RPMI8226 (cell line): ENCODE measurements around the gene POLR2H.

Source experiments
- DNase-seq: peaks from one replicate; pipeline ENCODE4 v3.0.0-alpha.2; 2015

The POLR2H gene

GRCh38 chr3:184391266-184391665 is 29.8 kb downstream of the POLR2H start:
- no peak for DNase-seq

- DNase-seq, result peak; percentile 52
Observed at GRCh38 chr3:184395320-184395660, 33.8 kb downstream of the POLR2H start.

GRCh38 chr3:184399410-184399809 is 37.9 kb downstream of the POLR2H start:
- DNase-seq, result no peak

- DNase-seq, result no peak
Observed at GRCh38 chr3:184405075-184406030, 43.8 kb downstream of the POLR2H start.

- no peak for DNase-seq
Observed at GRCh38 chr3:184409331-184409926, 47.9 kb downstream of the POLR2H start.

GRCh38 chr3:184409946-184410500 is 48.5 kb downstream of the POLR2H start:
- DNase-seq, result no peak

DNA sequence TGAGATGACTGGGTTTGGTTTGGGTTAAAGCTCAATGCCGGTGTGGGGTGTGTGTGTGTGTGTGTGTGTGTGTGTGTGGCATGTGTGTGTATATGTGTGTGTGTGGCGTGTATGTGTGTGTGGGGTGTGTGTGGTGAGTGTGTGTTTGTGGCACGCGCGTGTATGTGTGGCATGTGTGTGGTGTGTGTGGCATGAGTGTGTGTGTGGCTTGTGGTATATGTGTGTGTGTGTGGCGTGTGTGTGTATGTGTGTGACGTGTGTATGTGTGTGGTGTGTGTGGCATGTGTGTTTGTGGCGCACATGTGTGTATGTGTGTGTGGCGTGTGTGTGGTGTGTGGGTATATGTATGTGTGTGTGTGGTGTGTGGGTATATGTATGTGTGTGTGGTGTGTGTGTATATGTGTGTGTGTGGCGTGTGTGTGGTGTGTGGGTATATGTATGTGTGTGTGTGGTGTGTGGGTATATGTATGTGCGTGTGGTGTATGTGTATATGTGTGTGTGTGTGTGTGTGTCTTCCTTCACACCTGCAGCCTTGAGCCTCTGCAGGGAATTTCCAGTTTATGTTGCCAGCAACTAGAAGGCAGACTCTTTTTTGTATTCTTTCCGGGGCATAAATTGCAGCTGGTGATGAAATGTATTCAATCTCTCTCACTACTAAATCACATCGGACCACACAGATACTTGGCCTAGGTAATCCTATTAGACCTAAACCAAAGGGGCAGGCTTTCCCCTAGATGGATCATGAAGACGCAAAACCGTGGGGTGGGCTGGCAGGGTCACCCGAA is 53.1 kb downstream of the POLR2H start:
- DNase-seq, result no peak

GRCh38 chr3:184415203-184415490 is 53.6 kb downstream of the POLR2H start:
- no peak for DNase-seq

DNA sequence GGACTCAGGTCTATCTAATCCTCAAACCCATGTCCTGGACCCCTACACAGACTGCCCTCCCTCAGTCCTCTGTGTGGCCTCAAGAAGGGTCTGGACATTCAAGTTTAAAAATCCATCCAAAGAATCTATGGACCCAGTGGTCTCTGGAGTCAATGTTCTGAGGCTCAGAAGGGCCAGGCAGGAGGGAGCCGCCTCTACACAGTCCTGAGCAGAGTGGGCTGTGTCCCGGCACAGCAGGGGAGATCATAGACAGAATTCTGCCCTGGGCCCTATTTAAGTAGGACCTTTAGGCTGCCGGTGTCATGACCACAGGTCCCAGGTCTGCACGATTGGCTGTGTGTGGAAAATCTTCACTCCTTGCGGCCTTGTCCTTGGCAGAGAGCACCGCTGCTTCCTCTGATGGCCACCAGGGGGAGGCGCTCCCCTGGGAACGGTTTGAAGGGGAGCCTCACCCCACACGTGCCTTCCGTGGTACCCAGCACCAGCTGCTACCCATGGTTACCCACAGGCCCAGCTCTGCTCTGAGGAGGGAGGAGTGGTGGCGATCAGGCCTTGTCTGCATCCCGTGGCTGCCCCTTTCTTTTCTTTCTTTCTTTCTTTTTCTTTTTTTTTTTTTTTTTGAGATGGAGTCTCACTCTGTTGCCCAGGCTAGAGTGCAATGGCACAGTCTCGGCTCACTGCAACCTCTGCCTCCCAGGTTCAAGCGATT is 56.3 kb downstream of the POLR2H start:
- DNase-seq, result peak; percentile 82
